Measurements from ENCODE around the gene HMG20A.
"Not testable (repeated sequence)": the region's sequence is repeated elsewhere in the genome, so short reads cannot be mapped to it uniquely, and the experiment has no call there.

Gene HMG20A

DNA sequence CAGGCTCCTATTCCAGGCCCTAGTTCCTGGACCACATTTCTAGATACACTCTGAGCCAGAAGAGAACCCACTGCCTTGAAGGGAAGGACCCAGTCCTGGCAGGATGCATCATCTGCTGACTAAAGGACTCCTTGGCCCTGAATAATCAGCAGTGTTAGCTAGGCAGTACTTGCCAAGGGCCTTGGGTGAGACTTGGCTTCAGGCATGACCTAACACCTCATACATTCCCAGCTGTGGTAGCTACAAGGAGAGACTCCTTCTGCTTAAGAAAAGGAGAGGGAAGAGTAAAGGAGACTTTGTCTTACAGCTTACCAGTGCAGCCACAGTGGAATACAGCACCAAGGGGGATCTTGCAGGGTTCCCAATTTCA, 27.2 kb upstream of the HMG20A start:
- no peak overlapping the region for H3K4me3 ChIP-seq
- H3K9me3 ChIP-seq = peaks cover 5% of the 10 kb centered on the region; the same call in 1 of the 2 replicates
- in situ Hi-C loops (cut with MboI; ENCODE audit: low sequenced_read_pairs) = no loop called here
- no peak for DNase-seq (ENCODE audit: low spot score in 2 of 2)
- H3K4me1 ChIP-seq = peaks cover 9% of the 10 kb centered on the region
- no peaks in the 10 kb centered on the region for H3K27me3 ChIP-seq (ENCODE audit: low read depth)
- 0 out of 2 replicates have a peak, but pooled peaks cover 3% of the 10 kb centered on the region for H3K36me3 ChIP-seq (replicated peaks)

DNA sequence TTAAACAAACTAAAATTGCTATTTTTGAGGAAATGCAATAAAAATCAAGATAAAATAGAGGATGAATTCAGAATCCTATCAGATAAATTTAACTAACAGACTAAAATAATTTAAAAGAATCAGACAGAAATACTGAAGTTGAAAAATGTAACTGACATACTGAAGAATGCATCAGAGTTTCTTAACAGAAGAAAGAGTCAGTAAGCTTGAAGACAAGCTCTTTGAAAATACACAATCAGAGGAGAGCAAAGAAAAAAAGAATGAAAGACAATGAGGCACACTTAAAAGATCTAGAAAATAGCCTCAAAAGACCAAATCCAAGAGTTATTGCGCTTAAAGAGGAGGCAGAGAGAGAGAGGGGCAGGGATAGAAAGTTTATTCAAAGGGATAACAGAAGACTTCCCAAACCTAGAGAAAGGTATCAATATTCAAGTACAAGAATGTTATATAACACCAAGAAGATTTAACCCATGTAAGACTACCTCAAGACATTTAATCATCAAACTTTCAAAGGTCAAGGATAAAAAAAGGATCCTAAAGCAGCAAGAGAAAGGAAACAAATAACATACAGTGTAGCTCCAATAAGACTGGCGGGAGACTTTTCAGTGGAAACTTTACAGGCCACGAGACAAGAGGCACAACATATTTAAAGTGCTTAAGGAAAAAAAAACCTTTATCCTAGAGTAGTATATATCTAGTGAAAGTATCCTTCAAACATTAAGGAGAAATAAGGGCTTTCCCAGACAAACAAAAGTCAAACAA, 25.5 kb upstream of the HMG20A start:
- Histone ChIP-seq H3K4me1 (no peaks in the 10 kb centered on the region), H3K4me3 (no peak overlapping the region), H3K27me3 (ENCODE audit: low read depth) (no peaks in the 10 kb centered on the region), H3K36me3 (replicated peaks) (0 out of 2 replicates have a peak, but pooled peaks cover 3% of the 10 kb centered on the region), H3K9me3 (peaks cover 10% of the 10 kb centered on the region)
- in situ Hi-C loops (cut with MboI; ENCODE audit: low sequenced_read_pairs) = no loop called here
- DNase-seq (ENCODE audit: low spot score in 2 of 2) = no peak

DNA sequence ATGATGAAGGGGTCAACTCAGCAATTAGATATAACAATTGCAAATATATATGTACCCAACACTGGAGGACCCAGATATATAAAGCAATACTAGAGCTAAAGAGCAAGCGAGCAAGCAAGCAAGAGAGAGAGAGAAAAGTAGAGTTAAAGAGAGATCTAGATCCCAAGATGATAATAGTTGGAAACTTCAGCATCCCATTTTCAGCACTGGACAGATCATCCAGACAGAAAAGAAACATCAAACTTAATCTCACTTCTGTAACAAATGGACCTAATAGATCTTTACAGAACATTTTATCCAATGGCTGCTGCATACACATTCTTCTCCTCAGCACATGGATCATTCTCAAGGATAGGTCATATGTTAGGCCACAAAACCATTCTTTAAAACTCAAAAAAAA, 24.0 kb upstream of the HMG20A start:
- peaks cover 12% of the 10 kb centered on the region for H3K9me3 ChIP-seq
- in situ Hi-C loops (cut with MboI; ENCODE audit: low sequenced_read_pairs) = no loop called here
- no peaks in the 10 kb centered on the region for H3K27me3 ChIP-seq (ENCODE audit: low read depth)
- 0 out of 2 replicates have a peak, but pooled peaks cover 3% of the 10 kb centered on the region for H3K36me3 ChIP-seq (replicated peaks)
- no peak for DNase-seq (ENCODE audit: low spot score in 2 of 2)
- H3K4me1 ChIP-seq = no peaks in the 10 kb centered on the region
- H3K4me3 ChIP-seq = no peak overlapping the region

DNA sequence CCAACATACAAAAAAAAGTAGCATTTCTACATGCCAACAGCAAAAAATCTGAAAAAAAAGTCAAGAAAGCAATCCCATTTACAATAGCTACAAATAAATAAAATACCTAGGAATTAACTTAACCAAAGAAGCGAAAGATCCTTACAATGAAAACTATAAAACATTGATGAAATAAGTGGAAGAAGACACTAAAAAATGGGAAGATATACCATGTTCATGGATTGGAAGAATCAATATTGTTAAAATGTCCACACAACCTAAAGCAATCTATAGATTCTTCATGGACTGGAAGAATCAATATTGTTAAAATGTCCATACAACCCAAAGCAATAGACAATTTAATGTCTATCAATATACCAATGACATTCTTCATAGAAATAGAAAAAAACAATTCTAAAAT, 21.8 kb upstream of the HMG20A start:
- 0 out of 2 replicates have a peak, but pooled peaks cover 3% of the 10 kb centered on the region for H3K36me3 ChIP-seq (replicated peaks)
- no peak overlapping the region for H3K4me3 ChIP-seq
- in situ Hi-C loops (cut with MboI; ENCODE audit: low sequenced_read_pairs) = no loop called here
- no peaks in the 10 kb centered on the region for H3K27me3 ChIP-seq (ENCODE audit: low read depth)
- no peak for DNase-seq (ENCODE audit: low spot score in 2 of 2)
- H3K4me1 ChIP-seq = no peaks in the 10 kb centered on the region
- peaks cover 12% of the 10 kb centered on the region for H3K9me3 ChIP-seq

DNA sequence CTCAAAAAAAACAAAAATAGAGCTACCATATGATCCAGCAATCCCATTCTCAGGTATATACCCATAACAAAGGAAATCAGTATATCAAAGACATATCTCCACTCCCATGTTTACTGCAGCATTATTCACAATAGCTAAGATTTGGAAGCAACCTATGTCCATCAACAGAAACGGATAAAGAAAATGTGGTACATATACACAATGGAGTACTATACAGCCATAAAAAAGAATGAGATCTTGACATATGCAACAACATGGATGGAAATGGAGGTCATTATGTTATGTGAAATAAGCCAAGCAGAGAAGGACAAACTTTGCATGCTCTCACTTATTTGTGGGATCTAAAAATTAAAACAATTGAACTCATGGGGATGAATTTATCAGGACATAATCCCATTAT, 20.4 kb upstream of the HMG20A start:
- Histone ChIP-seq H3K4me1 (no peaks in the 10 kb centered on the region), H3K27me3 (ENCODE audit: low read depth) (no peaks in the 10 kb centered on the region), H3K36me3 (replicated peaks) (no peaks in the 10 kb centered on the region), H3K4me3 (no peak overlapping the region), H3K9me3 (peaks cover 8% of the 10 kb centered on the region)
- DNase-seq (ENCODE audit: low spot score in 2 of 2) = no peak
- in situ Hi-C loops (cut with MboI; ENCODE audit: low sequenced_read_pairs) = no loop called here

GRCh38 chr15:77402740-77403379, 17.8 kb upstream of the HMG20A start:
- no peak for DNase-seq (ENCODE audit: low spot score in 2 of 2)
- H3K4me1 ChIP-seq = peaks cover 10% of the 10 kb centered on the region
- peaks cover 8% of the 10 kb centered on the region for H3K9me3 ChIP-seq
- no peaks in the 10 kb centered on the region for H3K36me3 ChIP-seq (replicated peaks)
- in situ Hi-C loops (cut with MboI; ENCODE audit: low sequenced_read_pairs) = no loop called here
- no peaks in the 10 kb centered on the region for H3K27me3 ChIP-seq (ENCODE audit: low read depth)
- no peak overlapping the region for H3K4me3 ChIP-seq

GRCh38 chr15:77406173-77406759, 14.4 kb upstream of the HMG20A start:
- DNase-seq (ENCODE audit: low spot score in 2 of 2) = not testable (repeated sequence)

GRCh38 chr15:77406846-77407245, 13.8 kb upstream of the HMG20A start:
- DNase-seq (ENCODE audit: low spot score in 2 of 2) = no peak

More at GRCh38 chr15:77406173-77406759, 14.4 kb upstream of the HMG20A start:
- in situ Hi-C loops (cut with MboI; ENCODE audit: low sequenced_read_pairs); H3K36me3 ChIP-seq (replicated peaks); H3K27me3 ChIP-seq (ENCODE audit: low read depth); H3K9me3 ChIP-seq; H3K4me3 ChIP-seq: not testable (repeated sequence)
- peaks cover 16% of the 10 kb centered on the region for H3K4me1 ChIP-seq

GRCh38 chr15:77409259-77410156, 11.2 kb upstream of the HMG20A start:
- Histone ChIP-seq H3K4me1 (peaks cover 18% of the 10 kb centered on the region), H3K9me3 (no peaks in the 10 kb centered on the region; the same call in 1 of the 2 replicates), H3K36me3 (replicated peaks) (no peaks in the 10 kb centered on the region), H3K27me3 (ENCODE audit: low read depth) (no peaks in the 10 kb centered on the region), H3K4me3 (no peak overlapping the region)
- in situ Hi-C loops (cut with MboI; ENCODE audit: low sequenced_read_pairs) = no loop called here
- DNase-seq (ENCODE audit: low spot score in 2 of 2) = no peak

More at GRCh38 chr15:77406846-77407245, 13.8 kb upstream of the HMG20A start:
- no peaks in the 10 kb centered on the region for H3K27me3 ChIP-seq (ENCODE audit: low read depth)
- in situ Hi-C loops (cut with MboI; ENCODE audit: low sequenced_read_pairs) = no loop called here
- H3K9me3 ChIP-seq = no peaks in the 10 kb centered on the region; the same call in 1 of the 2 replicates
- peaks cover 18% of the 10 kb centered on the region for H3K4me1 ChIP-seq
- no peak overlapping the region for H3K4me3 ChIP-seq
- H3K36me3 ChIP-seq (replicated peaks) = no peaks in the 10 kb centered on the region

GRCh38 chr15:77410157-77410500, 10.6 kb upstream of the HMG20A start:
- DNase-seq (ENCODE audit: low spot score in 2 of 2); H3K9me3 ChIP-seq; in situ Hi-C loops (cut with MboI; ENCODE audit: low sequenced_read_pairs); H3K4me3 ChIP-seq; H3K36me3 ChIP-seq (replicated peaks); H3K27me3 ChIP-seq (ENCODE audit: low read depth): not testable (repeated sequence)
- H3K4me1 ChIP-seq = peaks cover 18% of the 10 kb centered on the region

DNA sequence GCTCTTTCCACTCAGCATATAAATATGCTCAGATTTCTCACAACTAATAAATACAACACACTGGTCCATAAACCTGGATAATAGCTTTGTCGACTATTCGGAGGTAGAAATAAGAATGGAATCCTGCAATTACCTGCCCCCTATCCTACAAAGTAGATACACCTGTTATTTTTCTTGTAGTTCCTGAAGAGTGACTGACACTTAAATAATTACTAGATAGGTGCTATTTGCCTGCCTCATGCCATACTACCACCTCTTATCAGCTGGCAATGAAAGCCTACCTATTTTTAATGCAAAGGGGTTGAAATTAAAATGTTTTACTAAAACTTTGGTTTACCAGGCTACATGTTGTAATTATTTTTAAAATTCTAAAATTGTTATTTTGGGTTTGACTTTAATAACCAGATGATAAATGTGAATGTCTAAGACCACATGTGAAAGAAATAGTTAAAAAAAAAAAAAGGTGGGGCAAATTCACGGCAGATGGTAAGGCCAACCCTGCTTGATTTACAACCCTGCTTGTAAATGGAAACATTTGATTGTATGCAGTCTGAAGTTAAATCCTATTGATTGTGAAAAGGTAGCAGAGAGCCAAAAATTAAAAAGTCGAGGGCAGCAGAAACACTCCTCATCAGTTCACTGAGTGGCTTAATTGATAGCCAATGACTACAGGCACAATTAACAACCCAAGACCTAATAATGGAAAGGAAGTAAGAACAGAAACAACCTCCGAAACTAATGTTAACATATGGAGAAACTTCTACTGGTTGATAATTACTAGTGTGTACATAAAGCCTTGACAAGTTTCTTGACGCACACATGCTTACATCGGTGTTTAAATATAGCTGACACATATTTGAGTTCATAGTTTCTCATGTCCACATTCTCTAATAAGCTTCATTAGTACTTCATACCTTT, 9.7 kb upstream of the HMG20A start:
- no peaks in the 10 kb centered on the region for H3K27me3 ChIP-seq (ENCODE audit: low read depth)
- no peak for DNase-seq (ENCODE audit: low spot score in 2 of 2)
- no peaks in the 10 kb centered on the region for H3K36me3 ChIP-seq (replicated peaks)
- H3K9me3 ChIP-seq = no peaks in the 10 kb centered on the region; the same call in 1 of the 2 replicates
- in situ Hi-C loops (cut with MboI; ENCODE audit: low sequenced_read_pairs) = no loop called here
- H3K4me3 ChIP-seq = no peak overlapping the region
- peaks cover 13% of the 10 kb centered on the region for H3K4me1 ChIP-seq

DNA sequence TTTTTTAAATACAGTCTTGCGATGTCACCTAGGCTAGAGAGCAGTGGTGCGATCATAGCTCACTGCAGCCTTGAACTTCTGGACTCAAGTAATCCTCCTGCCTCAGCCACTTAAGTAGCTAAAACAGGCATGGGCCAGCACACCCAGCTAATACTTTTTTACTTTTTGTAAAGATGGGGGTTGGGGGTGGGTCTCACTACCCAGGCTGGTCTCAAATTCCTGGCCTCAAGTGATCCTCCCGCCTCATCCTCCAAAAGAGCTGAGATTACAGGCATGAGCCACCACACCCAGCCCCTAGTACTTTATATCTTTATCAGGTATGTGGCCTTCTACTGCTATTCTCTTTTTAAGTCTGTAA, 9.1 kb upstream of the HMG20A start:
- H3K4me1 ChIP-seq = peaks cover 15% of the 10 kb centered on the region
- in situ Hi-C loops (cut with MboI; ENCODE audit: low sequenced_read_pairs) = no loop called here
- DNase-seq (ENCODE audit: low spot score in 2 of 2) = no peak
- H3K9me3 ChIP-seq = no peaks in the 10 kb centered on the region; the same call in 1 of the 2 replicates
- H3K4me3 ChIP-seq = no peak overlapping the region
- no peaks in the 10 kb centered on the region for H3K36me3 ChIP-seq (replicated peaks)
- H3K27me3 ChIP-seq (ENCODE audit: low read depth) = no peaks in the 10 kb centered on the region

Data from HAP-1 (cell line).